GM12874 (cell line): Measurements from ENCODE around the gene JUND.

ENCODE experiments used
- CTCF ChIP-seq: IDR thresholded peaks from 2 replicates; pipeline ENCODE4 v1.5.1; 2011; ENCODE audit warnings: low read depth, mild to moderate bottlenecking, control low read depth, low read length, moderate library complexity; ENCODE audit not compliant: insufficient read depth

Gene JUND

GRCh38 chr19:18306209-18306887, 24.9 kb upstream of the JUND start:
- TF ChIP-seq CTCF, result no peak

DNA sequence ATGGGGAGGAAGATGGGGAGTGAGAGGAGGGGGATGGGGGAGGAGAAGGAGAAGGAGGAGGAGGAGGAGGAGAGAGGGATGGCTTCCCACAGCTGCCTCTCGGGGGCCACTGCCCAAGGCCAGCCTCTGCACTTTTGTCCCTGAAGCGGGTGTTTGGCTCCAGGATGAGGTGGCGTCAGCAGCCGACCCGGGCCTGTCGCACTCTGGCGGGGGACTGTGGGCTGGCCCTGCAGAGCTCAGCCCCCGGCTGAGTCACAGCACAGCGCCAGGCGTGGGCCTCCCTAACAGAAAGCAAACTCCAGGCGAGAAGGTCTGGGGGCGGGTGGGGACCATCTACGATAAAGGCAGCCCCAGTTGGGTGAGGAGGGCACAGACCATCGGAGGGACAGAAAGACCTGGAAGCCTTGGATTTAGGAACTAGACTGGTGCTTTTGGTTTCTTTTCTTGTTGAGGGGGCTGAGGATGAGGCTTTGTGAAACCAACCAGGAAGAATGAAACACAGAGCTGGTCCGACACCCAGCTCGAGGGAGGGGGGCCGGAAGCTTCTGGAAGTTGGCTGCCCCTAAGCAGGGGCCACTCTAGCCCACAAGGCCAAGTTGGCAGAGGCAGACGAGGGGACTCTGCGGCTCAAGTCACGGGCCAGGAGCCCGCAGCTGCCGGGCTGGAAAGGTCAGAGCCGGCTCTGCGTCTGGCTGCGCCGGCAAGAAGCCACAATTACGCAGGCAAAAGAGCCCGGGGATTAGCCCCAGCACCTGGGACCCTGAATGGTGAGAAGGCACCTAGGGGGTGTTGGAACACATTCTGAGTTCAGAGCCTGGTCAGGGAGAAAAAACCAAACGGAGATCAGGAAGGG, 23.3 kb upstream of the JUND start:
- no peak for TF ChIP-seq CTCF

DNA sequence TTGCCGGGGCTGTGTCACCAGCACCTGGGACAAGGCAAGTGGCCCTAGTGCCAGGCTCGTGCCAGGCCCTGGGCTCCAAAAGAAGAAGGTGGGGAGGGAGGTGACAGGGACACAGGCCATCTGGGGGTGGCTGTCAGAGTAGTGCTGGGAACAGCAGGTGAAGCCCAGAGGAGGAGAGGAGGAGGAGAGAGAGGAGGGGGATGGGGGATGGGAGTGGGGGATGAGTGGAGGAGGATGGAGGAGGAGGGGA, 22.7 kb upstream of the JUND start:
- no peak for TF ChIP-seq CTCF

DNA sequence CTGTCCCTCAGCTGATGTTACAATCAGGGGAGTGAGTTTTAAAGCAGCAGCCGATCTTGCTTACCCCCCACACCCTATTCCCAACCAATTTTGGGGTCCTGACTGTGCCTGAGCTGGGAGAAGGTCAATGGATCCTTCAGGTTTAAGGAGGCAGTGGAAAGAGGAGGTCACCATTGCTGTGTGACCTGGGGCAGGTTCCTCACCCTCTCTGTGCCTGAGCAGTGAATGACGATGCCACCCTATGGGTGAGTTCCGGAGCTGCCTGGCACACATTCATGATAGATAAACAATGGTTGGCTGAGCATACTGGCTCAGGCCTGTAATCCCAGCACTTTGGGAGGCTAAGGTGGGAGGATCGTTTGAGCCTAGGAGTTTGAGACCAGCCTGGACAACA, 20.3 kb upstream of the JUND start:
- TF ChIP-seq CTCF, result no peak

DNA sequence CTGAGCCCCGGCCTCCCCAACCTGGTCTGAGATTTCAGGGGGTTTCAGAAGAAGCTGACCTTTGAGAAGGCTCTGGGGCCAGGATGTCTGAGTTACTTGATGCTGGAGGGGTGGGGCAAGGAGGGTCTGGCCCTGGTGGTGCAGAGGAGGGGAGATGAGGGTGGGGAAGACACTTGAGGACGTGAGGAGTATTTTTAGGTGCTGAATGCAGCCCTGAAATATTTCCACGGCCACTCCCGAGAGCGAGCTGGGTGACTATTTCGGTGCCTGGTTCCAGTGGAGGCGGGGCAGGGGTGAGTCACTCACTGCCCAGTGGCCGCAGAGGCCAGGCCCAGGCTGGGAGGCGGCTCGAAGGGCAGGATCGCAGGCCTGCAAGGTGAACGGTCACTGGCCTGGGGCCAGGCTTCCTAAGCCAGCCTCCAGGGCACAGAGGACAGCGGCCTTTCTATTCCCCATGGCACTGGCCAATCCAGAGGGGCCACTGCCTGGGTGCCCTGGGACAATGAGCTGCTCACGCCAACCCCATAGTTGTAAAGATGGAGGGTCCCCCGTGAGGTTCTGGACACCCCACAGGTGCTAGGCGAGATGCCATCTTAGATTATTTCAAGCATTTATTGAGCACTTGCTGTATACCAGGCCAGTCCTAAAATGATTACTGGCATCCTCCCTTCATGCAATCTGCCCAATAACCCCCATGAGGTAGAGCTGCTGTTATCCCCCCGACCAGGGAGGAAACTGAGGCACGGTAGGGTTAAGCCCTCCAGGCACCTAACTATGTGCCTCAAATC, 19.7 kb upstream of the JUND start:
- TF ChIP-seq CTCF, result no peak

DNA sequence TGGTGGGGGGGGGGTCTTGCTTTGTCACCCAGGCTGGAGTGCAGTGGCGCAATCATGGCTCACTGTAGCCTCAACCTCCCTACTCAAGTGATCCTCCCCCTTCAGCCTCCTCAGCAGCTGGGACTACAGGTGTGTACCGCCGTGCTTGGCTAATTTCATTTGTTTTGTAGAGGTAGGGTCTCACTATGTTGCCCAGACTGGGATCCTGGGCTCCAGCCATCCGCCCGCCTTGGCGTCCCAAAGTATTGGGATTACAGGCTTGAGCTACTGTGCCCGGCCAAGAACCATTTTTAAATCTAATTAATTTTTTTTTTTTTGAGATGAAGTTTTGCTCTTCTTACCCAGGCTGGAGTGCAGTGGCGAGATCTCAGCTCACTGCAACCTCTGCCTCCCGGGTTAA, 18.2 kb upstream of the JUND start:
- TF ChIP-seq CTCF, result no peak

DNA sequence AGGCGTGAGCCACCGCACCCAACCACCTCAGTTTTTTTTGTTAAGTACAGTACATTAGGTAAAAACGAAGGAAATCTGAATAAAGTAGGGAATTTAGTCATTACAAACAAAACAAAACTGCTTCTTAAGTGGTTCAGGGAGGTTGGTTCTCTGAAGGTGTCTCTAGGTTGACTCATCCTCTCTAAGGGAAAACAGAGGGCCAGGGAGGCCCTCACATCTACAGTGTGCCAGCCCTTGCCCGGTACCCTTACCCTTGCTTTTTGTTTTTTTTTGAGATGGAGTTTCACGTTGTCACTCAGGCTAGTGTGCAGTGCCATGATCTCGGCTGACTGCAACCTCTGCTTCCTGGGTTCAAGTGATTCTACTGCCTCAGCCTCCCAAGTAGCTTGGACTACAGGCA, 17.2 kb upstream of the JUND start:
- no peak for TF ChIP-seq CTCF
